Glutamatergic neuron (in vitro differentiated cells): ENCODE data around the gene ASIC4. TPM values are rescaled to one million over a fixed set of nuclear protein-coding genes. Genes with fewer than 3 reads are reported as not detected.

Experiments
- DNase-seq: peaks from one replicate; pipeline ENCODE4 v3.0.0; 2022
- H3K27ac Mint-ChIP-seq: one replicate; pipeline ENCODE4 v1.8.0; 2020; ENCODE audit warnings: mild to moderate bottlenecking, mixed read lengths, inconsistent platforms; ENCODE audit not compliant: unreplicated experiment
- H3K27me3 Mint-ChIP-seq: one replicate; pipeline ENCODE4 v1.8.0; 2020; ENCODE audit warnings: mild to moderate bottlenecking, moderate library complexity, mixed read lengths, inconsistent platforms; ENCODE audit not compliant: unreplicated experiment
- H3K36me3 Mint-ChIP-seq: one replicate; pipeline ENCODE4 v1.8.0; 2020; ENCODE audit warnings: mild to moderate bottlenecking, mixed read lengths, inconsistent platforms; ENCODE audit not compliant: unreplicated experiment
- H3K4me1 Mint-ChIP-seq: one replicate; pipeline ENCODE4 v1.8.0; 2020; ENCODE audit warnings: mild to moderate bottlenecking, low read depth, mixed read lengths, inconsistent platforms; ENCODE audit not compliant: unreplicated experiment
- H3K4me3 Mint-ChIP-seq: one replicate; pipeline ENCODE4 v1.8.0; 2020; ENCODE audit warnings: mild to moderate bottlenecking, mixed read lengths, inconsistent platforms; ENCODE audit not compliant: unreplicated experiment
- H3K9me3 Mint-ChIP-seq: one replicate; pipeline ENCODE4 v1.8.0; 2020; ENCODE audit warnings: mild to moderate bottlenecking, moderate library complexity, mixed read lengths, inconsistent platforms; ENCODE audit not compliant: unreplicated experiment
- CTCF ChIP-seq: fragments of 200-600 bp; sonication (generic); IDR thresholded peaks from one replicate; pipeline ENCODE4 v1.5.0; 2021; ENCODE audit not compliant: partially characterized antibody, unreplicated experiment
- total RNA-seq: library from RNA; stranded (reverse); fragmentation: NEBNext Ultra II Directional; extraction: Animal tissue kit (Norgen Biotek cat#: 25700); gene quantifications from one replicate; pipeline ENCODE4 v1.2.1, GENCODE V29; 2021; ENCODE audit not compliant: unreplicated experiment

Gene ASIC4
- total RNA-seq, 1 donor from 2014 or later: 5.4 TPM

DNA sequence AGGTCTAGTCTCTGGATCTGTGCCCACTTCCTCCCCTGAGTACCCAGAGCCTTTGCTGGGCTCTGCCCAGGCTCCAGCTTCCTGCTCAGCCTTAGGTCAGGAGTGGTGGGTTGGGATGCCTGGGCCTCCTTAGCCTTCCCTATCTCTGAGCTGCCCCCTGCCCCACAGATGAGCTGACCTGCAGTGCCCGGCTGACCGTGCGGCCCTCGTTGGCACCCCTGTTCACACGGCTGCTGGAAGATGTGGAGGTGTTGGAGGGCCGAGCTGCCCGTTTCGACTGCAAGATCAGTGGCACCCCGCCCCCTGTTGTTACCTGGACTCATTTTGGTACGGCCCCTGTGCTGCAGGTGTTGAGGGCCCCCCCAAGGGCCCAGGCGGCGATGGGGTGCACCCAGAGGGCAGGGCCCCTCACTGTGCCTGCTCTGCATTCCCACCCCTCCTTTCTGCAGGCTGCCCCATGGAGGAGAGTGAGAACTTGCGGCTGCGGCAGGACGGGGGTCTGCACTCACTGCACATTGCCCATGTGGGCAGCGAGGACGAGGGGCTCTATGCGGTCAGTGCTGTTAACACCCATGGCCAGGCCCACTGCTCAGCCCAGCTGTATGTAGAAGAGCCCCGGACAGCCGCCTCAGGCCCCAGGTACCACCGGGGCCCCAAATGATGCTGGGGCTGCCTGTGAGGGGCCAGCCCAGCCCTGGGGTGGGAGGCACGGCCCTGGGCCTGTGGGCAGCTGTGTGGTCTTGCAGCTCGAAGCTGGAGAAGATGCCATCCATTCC lies 45.7 kb upstream of the ASIC4 start:
- no peak for TF ChIP-seq CTCF
- Mint-ChIP-seq H3K4me3 (no peak overlapping the region), H3K36me3 (no peaks in the 10 kb centered on the region), H3K4me1 (peaks cover 8% of the 10 kb centered on the region), H3K9me3 (peaks cover 6% of the 10 kb centered on the region), H3K27me3 (peaks cover 3% of the 10 kb centered on the region), H3K27ac (no peak overlapping the region)
- no peak for DNase-seq

DNA sequence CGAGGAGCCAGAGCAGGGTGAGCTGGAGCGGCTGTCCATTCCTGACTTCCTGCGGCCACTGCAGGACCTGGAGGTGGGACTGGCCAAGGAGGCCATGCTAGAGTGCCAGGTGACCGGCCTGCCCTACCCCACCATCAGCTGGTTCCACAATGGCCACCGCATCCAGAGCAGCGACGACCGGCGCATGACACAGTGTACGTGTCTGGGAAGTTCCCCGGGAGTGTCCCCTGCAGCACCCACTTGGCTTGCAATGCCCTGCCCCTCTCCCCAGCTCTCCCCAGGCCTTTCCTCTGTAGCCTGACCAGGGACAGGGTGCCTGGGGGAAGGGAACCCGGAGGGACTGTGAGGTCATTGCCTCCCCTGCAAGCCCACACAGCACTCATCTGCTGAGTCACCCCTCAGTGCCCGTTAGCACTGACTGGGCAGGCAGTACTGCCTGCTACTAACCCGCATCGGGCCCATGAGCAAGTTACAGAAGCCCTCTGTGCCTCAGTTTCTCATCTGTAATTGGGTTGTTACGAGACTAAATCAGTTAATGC lies 45.0 kb upstream of the ASIC4 start:
- H3K36me3 Mint-ChIP-seq: no peaks in the 10 kb centered on the region
- DNase-seq: no peak
- TF ChIP-seq CTCF: no peak
- H3K27ac Mint-ChIP-seq: no peak overlapping the region
- no peak overlapping the region for H3K4me3 Mint-ChIP-seq
- H3K27me3 Mint-ChIP-seq: peaks cover 3% of the 10 kb centered on the region
- peaks cover 6% of the 10 kb centered on the region for H3K9me3 Mint-ChIP-seq
- peaks cover 10% of the 10 kb centered on the region for H3K4me1 Mint-ChIP-seq

- Mint-ChIP-seq H3K9me3 (peaks cover 3% of the 10 kb centered on the region), H3K27ac (no peak overlapping the region), H3K4me1 (peaks cover 10% of the 10 kb centered on the region), H3K4me3 (no peak overlapping the region), H3K27me3 (peaks cover 3% of the 10 kb centered on the region), H3K36me3 (no peaks in the 10 kb centered on the region)
- TF ChIP-seq CTCF: no peak
- no peak for DNase-seq
These were observed 43.9 kb upstream of the ASIC4 start for GRCh38 chr2:219470429-219470828.

DNA sequence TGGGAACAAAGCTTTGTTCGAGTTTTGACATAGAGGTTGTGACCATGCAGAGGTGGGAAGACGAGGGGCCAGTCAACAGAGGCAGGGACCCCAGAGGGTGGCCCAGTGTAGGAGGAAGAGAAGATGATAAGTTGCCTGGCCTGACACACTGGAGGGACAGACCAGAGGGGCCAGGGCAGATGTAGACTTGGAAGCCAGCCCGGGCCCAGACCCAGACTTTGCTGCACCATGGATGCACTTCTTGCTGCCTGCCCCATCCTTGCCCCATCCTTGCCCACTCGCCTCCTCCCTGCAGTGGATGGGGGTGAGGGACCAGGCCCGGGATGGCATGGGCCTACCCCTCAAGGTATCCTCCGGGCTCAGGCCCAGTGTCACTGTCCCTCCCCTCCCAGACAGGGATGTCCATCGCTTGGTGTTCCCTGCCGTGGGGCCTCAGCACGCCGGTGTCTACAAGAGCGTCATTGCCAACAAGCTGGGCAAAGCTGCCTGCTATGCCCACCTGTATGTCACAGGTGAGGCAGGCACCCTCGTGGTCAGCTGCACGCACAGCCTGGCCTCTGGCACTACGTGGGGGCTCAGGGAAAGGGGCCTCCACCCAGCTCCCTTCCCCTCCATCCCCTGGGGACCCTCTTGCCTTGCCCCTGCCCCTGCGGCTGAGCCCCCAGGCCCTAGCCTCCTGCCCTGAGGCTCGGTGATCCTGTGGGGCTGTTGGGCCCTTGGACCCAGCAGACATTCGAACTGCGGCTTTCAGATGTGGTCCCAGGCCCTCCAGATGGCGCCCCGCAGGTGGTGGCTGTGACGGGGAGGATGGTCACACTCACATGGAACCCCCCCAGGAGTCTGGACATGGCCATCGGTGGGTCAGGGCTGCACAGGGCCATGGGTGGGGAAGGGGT lies 42.6 kb upstream of the ASIC4 start:
- peaks cover under 1% of the 10 kb centered on the region for H3K9me3 Mint-ChIP-seq
- H3K27ac Mint-ChIP-seq: no peak overlapping the region
- no peak for DNase-seq
- peaks cover 2% of the 10 kb centered on the region for H3K27me3 Mint-ChIP-seq
- no peak for TF ChIP-seq CTCF
- H3K4me1 Mint-ChIP-seq: peaks cover 13% of the 10 kb centered on the region
- H3K36me3 Mint-ChIP-seq: no peaks in the 10 kb centered on the region
- H3K4me3 Mint-ChIP-seq: no peak overlapping the region
